ENCODE measurements around the gene RACK1.
A peak's percentile ranks its signal among the peaks of the same experiment; 100 is the strongest.
"Not testable (repeated sequence)": the region's sequence is repeated elsewhere in the genome, so short reads cannot be mapped to it uniquely, and the experiment has no call there.

The RACK1 gene

DNA sequence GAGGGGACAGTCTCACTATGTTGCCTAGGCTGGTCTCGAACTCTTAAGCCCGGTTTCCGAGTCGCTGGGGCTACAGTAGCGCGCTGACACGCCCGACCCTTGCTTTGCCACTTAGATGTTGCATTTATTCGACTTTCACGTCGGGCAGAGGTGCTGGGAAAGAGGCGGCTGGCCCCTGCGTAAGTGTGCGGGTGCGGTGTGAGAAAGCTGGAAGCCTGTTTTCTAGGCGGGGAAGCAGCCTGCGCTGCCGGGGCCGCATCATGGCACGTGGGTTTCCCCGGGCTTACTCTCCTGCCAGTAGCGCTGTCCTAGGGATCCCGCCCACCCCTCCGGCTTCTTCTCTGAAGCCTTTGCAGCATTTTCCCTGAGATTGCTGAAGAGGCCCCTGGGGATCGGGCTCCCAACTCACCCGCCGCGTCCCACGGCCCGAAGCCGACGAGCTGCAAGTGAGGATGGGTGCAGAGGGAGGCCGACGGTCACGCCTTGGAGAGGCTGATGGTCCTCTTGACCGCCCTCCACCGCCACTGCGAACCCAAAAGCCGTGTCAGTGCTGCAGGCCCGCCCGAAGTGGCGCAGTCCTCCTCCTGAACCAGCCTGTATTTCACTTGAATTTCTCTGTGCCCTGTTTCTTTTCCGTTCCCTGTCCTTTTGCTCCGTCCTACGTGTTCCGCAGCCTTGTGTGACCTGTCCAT, 26.4 kb downstream of the RACK1 start:
- no peaks in the 10 kb centered on the region for H3K27me3 ChIP-seq (ENCODE audit: insufficient read depth, insufficient read length)
- H3K9me3 ChIP-seq (ENCODE audit: insufficient read depth, low read length), result no peaks in the 10 kb centered on the region
- TF ChIP-seq ZNF274 (IDR thresholded peaks at IDR 0.05; ENCODE audit: low read depth, low read length) (no peak), YY1 (IDR thresholded peaks at IDR 0.05; ENCODE audit: insufficient read depth, insufficient read length) (no peak), SUZ12 (IDR thresholded peaks at IDR 0.05; ENCODE audit: extremely low read depth, insufficient read depth, insufficient read length) (no peak)
- peaks cover 3% of the 10 kb centered on the region for H3K4me1 ChIP-seq (ENCODE audit: insufficient read depth, insufficient read length)
- peak overlapping the region; percentile 46 for H3K9ac ChIP-seq (ENCODE audit: insufficient read length, low read depth)
- peak overlapping the region; percentile 58 for H3K4me3 ChIP-seq (ENCODE audit: insufficient read length, low read depth)
- H3K36me3 ChIP-seq (ENCODE audit: insufficient read depth, insufficient read length, low read length), result no peaks in the 10 kb centered on the region
- no peak for DNase-seq (ENCODE audit: low read depth, low spot score)

DNA sequence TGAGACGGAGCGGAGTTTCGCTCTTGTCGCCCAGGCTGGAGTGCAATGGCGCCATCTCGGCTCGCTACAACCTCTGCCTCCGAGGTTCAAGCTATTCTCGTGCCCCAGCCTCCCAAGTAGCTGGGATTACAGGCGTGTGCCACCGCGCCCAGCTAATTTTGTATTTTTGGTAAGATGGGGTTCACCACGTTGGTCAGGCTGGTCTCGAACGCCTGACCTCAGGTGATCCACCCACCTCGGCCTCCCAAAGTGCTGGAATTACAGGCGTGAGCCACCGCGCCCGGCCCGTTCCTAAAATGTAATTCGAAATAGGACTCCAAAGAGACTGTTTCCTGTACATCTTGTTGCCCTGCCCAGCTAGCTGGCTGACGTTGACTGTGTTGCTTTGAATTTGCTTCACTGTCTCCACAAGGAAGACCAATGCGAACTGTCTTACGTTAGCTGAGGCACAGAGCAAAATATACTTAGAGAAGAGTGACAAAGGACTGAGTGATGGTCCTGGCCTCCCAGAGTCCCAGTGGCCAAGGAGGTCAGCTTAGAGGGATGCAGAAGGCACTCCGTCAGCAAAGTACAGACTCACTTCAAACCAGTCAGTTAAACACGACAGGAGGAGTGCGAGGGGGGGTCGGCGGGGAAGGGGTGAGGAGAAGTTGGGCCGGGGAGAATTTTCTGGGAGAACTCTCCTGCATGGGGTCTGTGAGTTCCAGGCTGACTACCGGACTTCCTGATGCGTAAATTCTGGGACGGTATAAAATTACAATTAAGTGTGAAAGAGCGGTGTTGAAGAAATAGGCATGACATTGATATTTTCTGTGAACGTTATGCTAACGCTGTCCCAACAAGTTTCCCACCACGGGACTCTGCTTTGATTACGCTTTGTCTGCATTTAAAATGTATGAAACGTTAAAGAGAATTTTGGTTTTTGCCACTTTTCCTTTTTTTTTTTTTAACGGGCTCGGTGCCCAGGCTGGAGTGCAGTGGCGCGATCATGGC, 27.4 kb downstream of the RACK1 start:
- no peak for DNase-seq (ENCODE audit: low read depth, low spot score)
- Histone ChIP-seq H3K9me3 (ENCODE audit: insufficient read depth, low read length) (no peaks in the 10 kb centered on the region), H3K36me3 (ENCODE audit: insufficient read depth, insufficient read length, low read length) (no peaks in the 10 kb centered on the region), H3K4me1 (ENCODE audit: insufficient read depth, insufficient read length) (peaks cover 3% of the 10 kb centered on the region), H3K4me3 (ENCODE audit: insufficient read length, low read depth) (peak overlapping the region; percentile 58), H3K9ac (ENCODE audit: insufficient read length, low read depth) (peak overlapping the region; percentile 26), H3K27me3 (ENCODE audit: insufficient read depth, insufficient read length) (no peaks in the 10 kb centered on the region)
- TF ChIP-seq ZNF274 (IDR thresholded peaks at IDR 0.05; ENCODE audit: low read depth, low read length) (no peak), YY1 (IDR thresholded peaks at IDR 0.05; ENCODE audit: insufficient read depth, insufficient read length) (no peak), SUZ12 (IDR thresholded peaks at IDR 0.05; ENCODE audit: extremely low read depth, insufficient read depth, insufficient read length) (no peak)

GRCh38 chr5:181214249-181214648, 29.5 kb downstream of the RACK1 start:
- not testable (repeated sequence) for H3K9ac ChIP-seq (ENCODE audit: insufficient read length, low read depth); H3K36me3 ChIP-seq (ENCODE audit: insufficient read depth, insufficient read length, low read length); H3K9me3 ChIP-seq (ENCODE audit: insufficient read depth, low read length); H3K4me1 ChIP-seq (ENCODE audit: insufficient read depth, insufficient read length); H3K4me3 ChIP-seq (ENCODE audit: insufficient read length, low read depth); H3K27me3 ChIP-seq (ENCODE audit: insufficient read depth, insufficient read length); DNase-seq (ENCODE audit: low read depth, low spot score)

GRCh38 chr5:181212934-181213333, 30.8 kb downstream of the RACK1 start:
- no peak for TF ChIP-seq SUZ12 (IDR thresholded peaks at IDR 0.05; ENCODE audit: extremely low read depth, insufficient read depth, insufficient read length)
- TF ChIP-seq YY1 (IDR thresholded peaks at IDR 0.05; ENCODE audit: insufficient read depth, insufficient read length), result no peak
- TF ChIP-seq ZNF274 (IDR thresholded peaks at IDR 0.05; ENCODE audit: low read depth, low read length), result no peak
- peaks cover 3% of the 10 kb centered on the region for H3K4me1 ChIP-seq (ENCODE audit: insufficient read depth, insufficient read length)
- no peaks in the 10 kb centered on the region for H3K9me3 ChIP-seq (ENCODE audit: insufficient read depth, low read length)
- no peak overlapping the region for H3K9ac ChIP-seq (ENCODE audit: insufficient read length, low read depth)
- H3K27me3 ChIP-seq (ENCODE audit: insufficient read depth, insufficient read length), result no peaks in the 10 kb centered on the region
- H3K36me3 ChIP-seq (ENCODE audit: insufficient read depth, insufficient read length, low read length), result no peaks in the 10 kb centered on the region
- DNase-seq (ENCODE audit: low read depth, low spot score), result no peak
- H3K4me3 ChIP-seq (ENCODE audit: insufficient read length, low read depth), result no peak overlapping the region

DNA sequence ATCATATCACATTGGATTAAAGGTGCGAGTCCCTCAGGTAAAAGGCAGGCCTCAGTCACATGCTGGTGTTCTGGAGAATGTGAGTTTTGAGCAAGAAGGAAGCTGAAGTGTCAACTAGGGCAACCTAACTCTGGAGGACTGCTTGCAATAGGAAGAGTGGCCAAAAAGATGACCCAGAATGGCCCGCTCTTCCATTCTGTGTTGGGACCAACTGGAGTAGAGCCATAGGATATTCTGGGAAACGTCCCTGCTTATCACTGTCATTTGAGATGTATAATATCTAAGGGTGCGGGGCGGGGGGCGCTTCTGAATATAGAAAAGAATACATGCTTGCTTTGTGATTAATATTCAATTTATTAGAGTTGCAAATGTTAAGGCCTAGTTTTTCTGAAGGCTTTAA, 31.6 kb downstream of the RACK1 start:
- H3K4me1 ChIP-seq (ENCODE audit: insufficient read depth, insufficient read length), result peaks cover 3% of the 10 kb centered on the region
- no peak overlapping the region for H3K4me3 ChIP-seq (ENCODE audit: insufficient read length, low read depth)
- H3K36me3 ChIP-seq (ENCODE audit: insufficient read depth, insufficient read length, low read length), result no peaks in the 10 kb centered on the region
- no peak overlapping the region for H3K9ac ChIP-seq (ENCODE audit: insufficient read length, low read depth)
- no peaks in the 10 kb centered on the region for H3K27me3 ChIP-seq (ENCODE audit: insufficient read depth, insufficient read length)
- no peak for DNase-seq (ENCODE audit: low read depth, low spot score)
- TF ChIP-seq ZNF274 (IDR thresholded peaks at IDR 0.05; ENCODE audit: low read depth, low read length) (no peak), YY1 (IDR thresholded peaks at IDR 0.05; ENCODE audit: insufficient read depth, insufficient read length) (no peak), SUZ12 (IDR thresholded peaks at IDR 0.05; ENCODE audit: extremely low read depth, insufficient read depth, insufficient read length) (no peak)
- H3K9me3 ChIP-seq (ENCODE audit: insufficient read depth, low read length), result no peaks in the 10 kb centered on the region

GRCh38 chr5:181211208-181211607, 32.5 kb downstream of the RACK1 start:
- H3K36me3 ChIP-seq (ENCODE audit: insufficient read depth, insufficient read length, low read length), result no peaks in the 10 kb centered on the region
- TF ChIP-seq ZNF274 (IDR thresholded peaks at IDR 0.05; ENCODE audit: low read depth, low read length) (no peak), SUZ12 (IDR thresholded peaks at IDR 0.05; ENCODE audit: extremely low read depth, insufficient read depth, insufficient read length) (no peak), YY1 (IDR thresholded peaks at IDR 0.05; ENCODE audit: insufficient read depth, insufficient read length) (no peak)
- DNase-seq (ENCODE audit: low read depth, low spot score), result no peak
- H3K4me1 ChIP-seq (ENCODE audit: insufficient read depth, insufficient read length), result peaks cover 1% of the 10 kb centered on the region
- H3K9me3 ChIP-seq (ENCODE audit: insufficient read depth, low read length), result no peaks in the 10 kb centered on the region
- H3K27me3 ChIP-seq (ENCODE audit: insufficient read depth, insufficient read length), result peaks cover 4% of the 10 kb centered on the region
- H3K9ac ChIP-seq (ENCODE audit: insufficient read length, low read depth), result no peak overlapping the region
- no peak overlapping the region for H3K4me3 ChIP-seq (ENCODE audit: insufficient read length, low read depth)

DNA sequence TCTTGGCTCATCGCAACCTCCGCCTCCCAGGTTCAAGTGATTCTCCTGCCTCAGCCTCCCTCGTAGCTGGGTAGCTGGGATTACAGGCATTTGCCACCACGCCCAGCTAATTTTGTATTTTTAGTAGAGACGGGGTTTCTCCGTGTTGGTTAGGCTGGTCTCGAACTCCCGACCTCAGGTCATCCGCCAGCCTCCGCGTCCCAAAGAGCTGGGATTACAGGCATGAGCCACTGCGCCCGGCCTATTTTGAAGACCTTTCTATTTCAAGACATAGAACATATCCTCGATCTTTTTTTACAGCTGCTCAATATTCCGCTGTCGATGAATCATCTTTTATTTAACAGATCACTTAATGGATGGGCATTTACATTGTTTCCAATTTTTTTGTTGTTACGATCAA, 33.0 kb downstream of the RACK1 start:
- not testable (repeated sequence) for DNase-seq (ENCODE audit: low read depth, low spot score); H3K27me3 ChIP-seq (ENCODE audit: insufficient read depth, insufficient read length); H3K4me3 ChIP-seq (ENCODE audit: insufficient read length, low read depth); H3K4me1 ChIP-seq (ENCODE audit: insufficient read depth, insufficient read length); H3K9ac ChIP-seq (ENCODE audit: insufficient read length, low read depth); H3K9me3 ChIP-seq (ENCODE audit: insufficient read depth, low read length); H3K36me3 ChIP-seq (ENCODE audit: insufficient read depth, insufficient read length, low read length)

DNA sequence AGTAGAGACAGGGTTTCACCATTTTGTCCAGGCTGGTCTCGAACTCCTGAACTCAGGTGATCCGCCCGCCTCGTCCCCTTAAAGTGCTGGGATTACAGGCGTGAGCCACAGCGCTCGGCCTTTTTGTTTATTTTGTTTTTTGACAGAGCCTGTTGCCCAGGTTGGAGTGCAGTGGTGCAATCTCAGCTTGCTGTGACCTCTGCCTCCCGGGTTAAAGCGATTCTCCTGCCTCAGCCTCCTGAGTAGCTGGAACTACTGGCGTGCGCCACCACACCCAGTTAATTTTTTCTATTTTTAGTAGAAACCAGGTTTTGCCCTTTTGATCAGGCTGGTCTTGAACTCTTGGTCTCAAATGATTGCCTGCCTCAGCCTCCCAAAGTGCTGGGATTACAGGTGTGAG, 33.6 kb downstream of the RACK1 start:
- H3K36me3 ChIP-seq (ENCODE audit: insufficient read depth, insufficient read length, low read length); H3K4me1 ChIP-seq (ENCODE audit: insufficient read depth, insufficient read length); H3K9ac ChIP-seq (ENCODE audit: insufficient read length, low read depth); H3K4me3 ChIP-seq (ENCODE audit: insufficient read length, low read depth); DNase-seq (ENCODE audit: low read depth, low spot score); H3K9me3 ChIP-seq (ENCODE audit: insufficient read depth, low read length): not testable (repeated sequence)
- H3K27me3 ChIP-seq (ENCODE audit: insufficient read depth, insufficient read length), result peaks cover 15% of the 10 kb centered on the region

- H3K4me1 ChIP-seq (ENCODE audit: insufficient read depth, insufficient read length); H3K4me3 ChIP-seq (ENCODE audit: insufficient read length, low read depth); H3K9ac ChIP-seq (ENCODE audit: insufficient read length, low read depth); H3K9me3 ChIP-seq (ENCODE audit: insufficient read depth, low read length); DNase-seq (ENCODE audit: low read depth, low spot score); H3K36me3 ChIP-seq (ENCODE audit: insufficient read depth, insufficient read length, low read length): not testable (repeated sequence)
- H3K27me3 ChIP-seq (ENCODE audit: insufficient read depth, insufficient read length), result peaks cover 26% of the 10 kb centered on the region
These were observed 34.7 kb downstream of the RACK1 start for GRCh38 chr5:181209006-181209405.
